Epithelial cell of proximal tubule (primary cell): ENCODE data around the gene MBD3L2. TPM values are rescaled to one million over a fixed set of nuclear protein-coding genes. Genes with fewer than 3 reads are reported as not detected.

Source experiments
- DNase-seq: peaks from one replicate; pipeline ENCODE4 v3.0.0-alpha.2; 2011; ENCODE audit warnings: low read depth
- H3K4me3 ChIP-seq: 2 replicates; pipeline ENCODE4 v1.5.1; 2011; ENCODE audit warnings: low read depth, mild to moderate bottlenecking, low read length
- CTCF ChIP-seq: conservative IDR thresholded peaks from 2 replicates; pipeline ENCODE4 v1.5.1; 2012; ENCODE audit warnings: low read depth, mild to moderate bottlenecking, low read length
- total RNA-seq: library from RNA; depleted of rRNA; stranded (reverse); fragments of >200 nt; gene quantifications from 2 replicates; pipeline ENCODE4 v1.2.3, GENCODE V29; 2015

The MBD3L2 gene
- total RNA-seq, 1 donor from 2014 or later = not detected

DNA sequence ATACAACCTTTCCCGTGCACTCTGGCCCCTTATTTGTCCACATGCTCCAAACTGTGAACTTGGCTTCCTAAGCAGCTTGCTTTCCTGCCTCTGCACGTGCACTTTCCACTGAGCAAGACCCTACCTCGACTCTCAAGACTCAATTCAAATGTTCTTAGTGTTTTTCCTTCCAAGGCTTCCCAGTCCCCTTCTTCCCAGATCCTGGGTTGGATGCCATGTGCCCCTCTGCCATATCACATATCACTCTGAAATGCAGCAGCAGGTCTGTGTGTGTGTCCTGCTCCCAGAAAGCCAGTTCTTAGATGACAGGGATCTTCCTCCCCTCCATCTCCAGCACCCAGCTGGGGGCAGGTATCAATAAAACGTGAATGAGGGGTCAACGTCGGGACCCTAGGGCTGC, 23.4 kb downstream of the MBD3L2 start:
- no peak for TF ChIP-seq CTCF
- no peak for DNase-seq
- H3K4me3 ChIP-seq = no peak overlapping the region

GRCh38 chr19:7074705-7075282, 25.7 kb downstream of the MBD3L2 start:
- TF ChIP-seq CTCF = no peak
- DNase-seq = no peak
- H3K4me3 ChIP-seq = no peak overlapping the region

DNA sequence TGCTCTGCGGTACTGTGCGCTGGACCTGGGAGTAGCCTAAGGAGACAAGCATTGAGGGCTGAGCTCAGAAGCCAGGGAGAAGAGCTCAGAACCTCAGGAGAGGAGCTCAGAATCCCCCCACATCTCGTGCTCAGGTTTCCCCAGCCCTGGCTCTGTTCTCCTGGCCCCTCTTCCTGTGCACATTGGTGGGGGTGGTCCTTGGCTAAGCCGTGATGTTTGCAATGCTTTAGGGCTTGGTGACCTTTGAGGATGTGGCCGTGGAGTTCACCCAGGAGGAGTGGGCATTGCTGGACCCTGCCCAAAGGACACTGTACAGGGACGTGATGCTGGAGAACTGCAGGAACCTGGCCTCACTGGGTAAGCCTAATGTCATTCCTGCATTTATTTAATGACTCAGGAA, 27.0 kb downstream of the MBD3L2 start:
- no peak for TF ChIP-seq CTCF
- no peak overlapping the region for H3K4me3 ChIP-seq
- no peak for DNase-seq

DNA sequence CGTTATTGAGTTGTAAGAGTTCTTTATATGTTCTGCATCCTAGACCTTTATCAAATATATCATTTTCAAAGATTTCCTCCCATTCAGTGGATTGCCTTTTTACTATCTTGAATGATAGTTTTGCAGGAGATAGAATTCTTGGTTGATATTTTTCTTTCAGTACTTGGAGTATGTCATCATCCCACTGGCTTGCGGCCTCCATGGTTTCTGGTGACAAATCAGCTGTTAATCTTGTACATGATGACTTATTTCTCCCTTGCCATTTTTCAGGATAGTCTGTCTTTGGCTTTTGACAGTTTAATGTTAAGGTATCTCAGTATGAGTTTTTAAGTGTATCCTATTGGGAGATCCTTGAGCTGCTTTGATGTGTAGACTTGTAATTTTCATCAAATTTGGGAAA, 28.9 kb downstream of the MBD3L2 start:
- no peak overlapping the region for H3K4me3 ChIP-seq

GRCh38 chr19:7083076-7083956, 34.2 kb downstream of the MBD3L2 start:
- no peak for DNase-seq
- TF ChIP-seq CTCF = no peak
- no peak overlapping the region for H3K4me3 ChIP-seq

More for the DNA sequence above, 28.9 kb downstream of the MBD3L2 start:
- DNase-seq = no peak
- TF ChIP-seq CTCF = no peak

DNA sequence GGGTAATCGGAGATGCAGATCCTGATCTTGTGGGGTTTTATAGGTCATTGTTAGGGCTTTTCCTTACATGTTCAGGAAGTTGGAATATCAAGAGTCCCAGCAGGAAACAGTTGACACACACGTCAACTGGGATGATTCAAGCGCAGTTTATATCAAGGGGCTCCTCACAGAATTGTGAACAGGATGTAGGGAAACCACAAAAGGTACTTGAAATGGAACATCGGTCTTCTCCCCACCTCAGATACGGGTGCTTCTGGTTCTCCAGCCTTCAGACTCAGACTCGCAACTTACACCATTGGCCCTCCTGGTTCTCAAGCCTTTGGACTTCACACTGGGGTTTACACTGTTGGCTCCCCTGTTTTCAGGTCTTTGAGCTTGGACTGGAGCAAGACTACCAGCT, 39.9 kb downstream of the MBD3L2 start:
- no peak for DNase-seq
- no peak overlapping the region for H3K4me3 ChIP-seq
- no peak for TF ChIP-seq CTCF
